Ovary (tissue), 3 donors: ENCODE measurements around the gene B4GAT1.
A peak's percentile ranks its signal among the peaks of the same experiment; 100 is the strongest.

Experiments used
- CTCF ChIP-seq, 3 donors: fragments of 450-650 bp in 2 of 3; fragments of 200-600 bp in 1 of 3; IDR thresholded peaks; one replicate each; pipeline versions ENCODE4 v1.5.1 to v1.8.0; 2016 to 2022; ENCODE audit warnings: antibody characterized with exemption in 3 of 3, mild to moderate bottlenecking in 1 of 3
- EP300 ChIP-seq: sonication (generic); formaldehyde crosslinking; IDR thresholded peaks from one replicate; pipeline ENCODE4 v1.6.1; 2017; ENCODE audit warnings: antibody characterized with exemption
- POLR2A ChIP-seq: fragments of 450-650 bp; IDR thresholded peaks from one replicate; pipeline ENCODE4 v1.6.1; 2017; ENCODE audit warnings: antibody characterized with exemption, mild to moderate bottlenecking, moderate library complexity
- donor health status: DM: no; HTN: no; CAD: no.

- TF ChIP-seq CTCF (IDR thresholded peaks at IDR 0.05) (peak in 2 of 3 donors; percentile 38 to 44), POLR2A (no peak), EP300 (no peak)
Measured at GRCh38 chr11:66336234-66337102, 11.0 kb downstream of the B4GAT1 start, which contains the start of gene RIN1.
